IMR-90 (cell line): ENCODE measurements around the gene SLX4IP.

Experiments
- MAFK ChIP-seq: IDR thresholded peaks from 2 replicates; pipeline ENCODE4 v1.6.1; 2012; ENCODE audit warnings: low read depth, low read length, improper control_type of control experiment
- RAD21 ChIP-seq: IDR thresholded peaks from 2 replicates; pipeline ENCODE4 v1.6.1; 2012; ENCODE audit warnings: low read length, improper control_type of control experiment
- USF2 ChIP-seq: fragments of 150-350 bp; IDR thresholded peaks from 2 replicates; pipeline ENCODE4 v1.6.1; 2017; ENCODE audit warnings: mild to moderate bottlenecking, antibody characterized with exemption, low read length, low read depth
- TF ChIP-seq, protein P1 (sequence below): conservative IDR thresholded peaks from 2 replicates; pipeline ENCODE4 v1.5.1; 2012; ENCODE audit warnings: mild to moderate bottlenecking, low read depth, low read length, improper control_type of control experiment

GRCh38 chr20:10649797-10650160 is 214.7 kb downstream of the SLX4IP start:
- TF ChIP-seq MAFK (no peak), USF2 (no peak), RAD21 (no peak)
- TF ChIP-seq, protein P1, sequence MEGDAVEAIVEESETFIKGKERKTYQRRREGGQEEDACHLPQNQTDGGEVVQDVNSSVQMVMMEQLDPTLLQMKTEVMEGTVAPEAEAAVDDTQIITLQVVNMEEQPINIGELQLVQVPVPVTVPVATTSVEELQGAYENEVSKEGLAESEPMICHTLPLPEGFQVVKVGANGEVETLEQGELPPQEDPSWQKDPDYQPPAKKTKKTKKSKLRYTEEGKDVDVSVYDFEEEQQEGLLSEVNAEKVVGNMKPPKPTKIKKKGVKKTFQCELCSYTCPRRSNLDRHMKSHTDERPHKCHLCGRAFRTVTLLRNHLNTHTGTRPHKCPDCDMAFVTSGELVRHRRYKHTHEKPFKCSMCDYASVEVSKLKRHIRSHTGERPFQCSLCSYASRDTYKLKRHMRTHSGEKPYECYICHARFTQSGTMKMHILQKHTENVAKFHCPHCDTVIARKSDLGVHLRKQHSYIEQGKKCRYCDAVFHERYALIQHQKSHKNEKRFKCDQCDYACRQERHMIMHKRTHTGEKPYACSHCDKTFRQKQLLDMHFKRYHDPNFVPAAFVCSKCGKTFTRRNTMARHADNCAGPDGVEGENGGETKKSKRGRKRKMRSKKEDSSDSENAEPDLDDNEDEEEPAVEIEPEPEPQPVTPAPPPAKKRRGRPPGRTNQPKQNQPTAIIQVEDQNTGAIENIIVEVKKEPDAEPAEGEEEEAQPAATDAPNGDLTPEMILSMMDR: no peak
